H9 (cell line): ENCODE measurements around the gene CDCP1. TPM values are rescaled to one million over a fixed set of nuclear protein-coding genes. Genes with fewer than 3 reads are reported as not detected.

Source experiments
- DNase-seq: peaks from one replicate; pipeline ENCODE4 v3.0.0-alpha.2; 2017
- H2AFZ ChIP-seq: one replicate; pipeline ENCODE4 v1.6.1; 2013; ENCODE audit warnings: mild to moderate bottlenecking, low read length, control low read depth, moderate library complexity
- H2AK5ac ChIP-seq: 2 replicates; pipeline ENCODE4 v1.6.1; 2013; ENCODE audit warnings: low read length, control low read depth, mixed read lengths; ENCODE audit not compliant: insufficient read length
- H2BK120ac ChIP-seq: one replicate; pipeline ENCODE4 v1.6.1; 2013; ENCODE audit warnings: low read depth, mild to moderate bottlenecking, low read length, control low read depth, inconsistent platforms; ENCODE audit not compliant: poor library complexity, severe bottlenecking
- H2BK12ac ChIP-seq: 2 replicates; pipeline ENCODE4 v1.6.1; 2013; ENCODE audit warnings: low read length, control low read depth, mixed read lengths, low read depth; ENCODE audit not compliant: insufficient read length
- H2BK15ac ChIP-seq: 2 replicates; pipeline ENCODE4 v1.6.1; 2013; ENCODE audit warnings: low read depth, low read length, control low read depth
- H2BK20ac ChIP-seq: one replicate; pipeline ENCODE4 v1.6.1; 2013; ENCODE audit warnings: low read depth, mild to moderate bottlenecking, low read length, control low read depth, inconsistent platforms; ENCODE audit not compliant: poor library complexity, severe bottlenecking
- H2BK5ac ChIP-seq: 2 replicates; pipeline ENCODE4 v1.6.1; 2013; ENCODE audit warnings: low read length, control low read depth, mixed read lengths; ENCODE audit not compliant: insufficient read length
- H3K14ac ChIP-seq: 2 replicates; pipeline ENCODE4 v1.6.1; 2013; ENCODE audit warnings: low read length, control low read depth; ENCODE audit not compliant: insufficient read depth
- H3K18ac ChIP-seq: 2 replicates; pipeline ENCODE4 v1.6.1; 2013; ENCODE audit warnings: low read depth, mild to moderate bottlenecking, mixed read lengths, low read length, control low read depth; ENCODE audit not compliant: insufficient read length
- H3K23ac ChIP-seq: 2 replicates; pipeline ENCODE4 v1.6.1; 2013; ENCODE audit warnings: low read length, control low read depth, mixed read lengths, low read depth; ENCODE audit not compliant: insufficient read length
- H3K23me2 ChIP-seq: 2 replicates; pipeline ENCODE4 v1.6.1; 2013; ENCODE audit warnings: low read depth, mild to moderate bottlenecking, mixed read lengths, low read length, control low read depth; ENCODE audit not compliant: insufficient read length, poor library complexity, severe bottlenecking
- H3K27ac ChIP-seq: 2 replicates; pipeline ENCODE4 v1.5.1; 2013; ENCODE audit warnings: low read length, control low read depth, mixed read lengths, low read depth; ENCODE audit not compliant: insufficient read length
- H3K27me3 ChIP-seq: 2 replicates; pipeline ENCODE4 v1.6.1; 2013; ENCODE audit warnings: low read length, control low read depth, inconsistent platforms; ENCODE audit not compliant: insufficient read depth
- H3K4ac ChIP-seq: 2 replicates; pipeline ENCODE4 v1.6.1; 2013; ENCODE audit warnings: low read depth, mild to moderate bottlenecking, control low read depth, inconsistent platforms, low read length, moderate library complexity
- H3K4me1 ChIP-seq: 2 replicates; pipeline ENCODE4 v1.6.1; 2013; ENCODE audit warnings: low read length, control low read depth, inconsistent platforms; ENCODE audit not compliant: insufficient read depth
- H3K4me2 ChIP-seq: 2 replicates; pipeline ENCODE4 v1.6.1; 2013; ENCODE audit warnings: low read length, control low read depth, mixed read lengths; ENCODE audit not compliant: insufficient read length, insufficient read depth
- H3K56ac ChIP-seq: 2 replicates; pipeline ENCODE4 v1.6.1; 2013; ENCODE audit warnings: low read depth, mild to moderate bottlenecking, mixed read lengths, low read length, control low read depth; ENCODE audit not compliant: insufficient read length
- H3K79me1 ChIP-seq: 2 replicates; pipeline ENCODE4 v1.6.1; 2013; ENCODE audit warnings: low read depth, mild to moderate bottlenecking, moderate library complexity, low read length, control low read depth, inconsistent platforms; ENCODE audit not compliant: insufficient read depth, poor library complexity, severe bottlenecking
- H3K79me2 ChIP-seq: 2 replicates; pipeline ENCODE4 v1.6.1; 2013; ENCODE audit warnings: low read length, control low read depth, inconsistent platforms; ENCODE audit not compliant: insufficient read depth
- H3K9ac ChIP-seq: 2 replicates; pipeline ENCODE4 v1.6.1; 2013; ENCODE audit warnings: low read length, control low read depth, mixed read lengths; ENCODE audit not compliant: insufficient read length; ENCODE audit errors: extremely low read depth
- H3K9me3 ChIP-seq: one replicate; pipeline ENCODE4 v1.6.1; 2013; ENCODE audit warnings: low read depth, low read length, inconsistent platforms; ENCODE audit not compliant: control insufficient read depth
- H3T11ph ChIP-seq: one replicate; pipeline ENCODE4 v1.6.1; 2013; ENCODE audit warnings: mild to moderate bottlenecking, low read length, control low read depth, inconsistent platforms
- H4K20me1 ChIP-seq: one replicate; pipeline ENCODE4 v1.6.1; 2013; ENCODE audit not compliant: control insufficient read depth, insufficient read length, insufficient read depth
- H4K5ac ChIP-seq: 2 replicates; pipeline ENCODE4 v1.6.1; 2013; ENCODE audit warnings: low read depth, mild to moderate bottlenecking, mixed read lengths, low read length, control low read depth; ENCODE audit not compliant: insufficient read length
- H4K8ac ChIP-seq: replicated peaks from 2 replicates; pipeline ENCODE4 v1.6.1; 2013; ENCODE audit warnings: low read length, control low read depth, mixed read lengths, low read depth; ENCODE audit not compliant: insufficient read length
- H4K91ac ChIP-seq: 2 replicates; pipeline ENCODE4 v1.6.1; 2013; ENCODE audit warnings: low read depth, mild to moderate bottlenecking, moderate library complexity, mixed read lengths, low read length, control low read depth; ENCODE audit not compliant: insufficient read length
- H3K27ac Mint-ChIP-seq, 3 experiments: 2 replicates in 2 of 3; 3 replicates in 1 of 3; pipeline ENCODE4 v1.8.0; 2020 to 2021; ENCODE audit warnings: mixed read lengths in 3 of 3, mild to moderate bottlenecking in 1 of 3, moderate library complexity in 1 of 3
- H3K27me3 Mint-ChIP-seq: 2 replicates; pipeline ENCODE4 v1.8.0; 2021; ENCODE audit warnings: low read depth, mild to moderate bottlenecking, moderate library complexity, mixed read lengths
- H3K36me3 Mint-ChIP-seq, 3 experiments: 2 replicates in 2 of 3; 3 replicates in 1 of 3; pipeline ENCODE4 v1.8.0; 2020 to 2021; ENCODE audit warnings: low read depth in 3 of 3, mixed read lengths in 3 of 3; ENCODE audit not compliant: insufficient read depth in 1 of 3
- H3K4me1 Mint-ChIP-seq, 2 experiments: 2 replicates each; pipeline ENCODE4 v1.8.0; 2020; ENCODE audit warnings: mixed read lengths in 2 of 2
- H3K4me3 Mint-ChIP-seq, 2 experiments: 2 replicates in 1 of 2; 3 replicates in 1 of 2; pipeline ENCODE4 v1.8.0; 2020 to 2021; ENCODE audit warnings: mild to moderate bottlenecking in 2 of 2, mixed read lengths in 2 of 2, moderate library complexity in 1 of 2
- H3K9me3 Mint-ChIP-seq, 2 experiments: 2 replicates in 1 of 2; 3 replicates in 1 of 2; pipeline ENCODE4 v1.8.0; 2020; ENCODE audit warnings: mild to moderate bottlenecking in 2 of 2, mixed read lengths in 2 of 2, moderate library complexity in 1 of 2
- WGBS: extraction: QIAGEN DNeasy Blood & Tissue Kit; methylation state at CpG from one replicate; pipeline ENCODE4 v1.1.7; 2013; ENCODE audit warnings: missing lambda C conversion rate, low lambda C conversion rate, mixed read lengths; ENCODE audit not compliant: insufficient read length; ENCODE audit errors: extremely low coverage; 5-methylcytosine and 5-hydroxymethylcytosine counted together
- total RNA-seq: library from RNA; stranded (reverse); gene quantifications from 2 replicates; pipeline ENCODE4 v1.2.1, GENCODE V29; 2021
- TF ChIP-seq, protein P1 (sequence below): fragments of 200-600 bp; sonication (generic); conservative IDR thresholded peaks from 3 replicates; pipeline ENCODE4 v1.8.0; 2021; ENCODE audit warnings: antibody characterized with exemption, mild to moderate bottlenecking

Gene CDCP1
- total RNA-seq, 1 experiment from 2014 or later: 12.9 TPM

DNA sequence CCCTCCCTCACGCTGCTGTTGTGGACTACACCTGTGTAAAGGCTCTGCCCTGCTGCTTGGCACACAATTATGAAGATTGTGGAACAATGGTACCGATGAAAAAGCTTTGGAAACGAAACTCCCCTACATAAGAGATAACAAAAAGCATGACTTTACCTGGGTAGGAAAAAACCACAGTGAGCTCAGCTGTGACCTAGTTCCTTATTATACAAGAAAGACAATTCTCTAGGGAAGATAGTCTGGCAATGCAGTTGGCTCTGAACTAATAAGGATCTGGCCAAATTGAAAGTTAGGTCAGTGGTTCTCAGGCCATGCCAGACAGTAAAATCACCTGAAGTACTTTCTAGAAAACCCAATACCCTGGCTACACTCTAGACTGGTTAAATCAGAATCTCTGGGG lies 104.0 kb downstream of the CDCP1 start:
- H3K4ac ChIP-seq: no peak overlapping the region
- H3K4me2 ChIP-seq: no peak overlapping the region
- H3T11ph ChIP-seq: no peak overlapping the region
- H4K5ac ChIP-seq: no peak overlapping the region
- H3K27me3 ChIP-seq: peaks cover under 1% of the 10 kb centered on the region; the same call in 1 of the 2 replicates
- H2BK5ac ChIP-seq: no peak overlapping the region
- H3K27ac ChIP-seq: no peak overlapping the region
- no peak overlapping the region for H4K91ac ChIP-seq
- no peaks in the 10 kb centered on the region for H3K9me3 Mint-ChIP-seq
- no peak overlapping the region for H3K27ac Mint-ChIP-seq
- no peak overlapping the region for H3K23ac ChIP-seq
- no peaks in the 10 kb centered on the region for H3K23me2 ChIP-seq
- H2BK20ac ChIP-seq: no peak overlapping the region
- no peaks in the 10 kb centered on the region for H3K79me2 ChIP-seq
- H3K79me1 ChIP-seq: no peaks in the 10 kb centered on the region
- H3K9ac ChIP-seq: no peak overlapping the region
- H3K4me3 Mint-ChIP-seq: no peak overlapping the region
- no peak overlapping the region for H3K18ac ChIP-seq
- H2AFZ ChIP-seq: no peak overlapping the region
- TF ChIP-seq, protein P1, sequence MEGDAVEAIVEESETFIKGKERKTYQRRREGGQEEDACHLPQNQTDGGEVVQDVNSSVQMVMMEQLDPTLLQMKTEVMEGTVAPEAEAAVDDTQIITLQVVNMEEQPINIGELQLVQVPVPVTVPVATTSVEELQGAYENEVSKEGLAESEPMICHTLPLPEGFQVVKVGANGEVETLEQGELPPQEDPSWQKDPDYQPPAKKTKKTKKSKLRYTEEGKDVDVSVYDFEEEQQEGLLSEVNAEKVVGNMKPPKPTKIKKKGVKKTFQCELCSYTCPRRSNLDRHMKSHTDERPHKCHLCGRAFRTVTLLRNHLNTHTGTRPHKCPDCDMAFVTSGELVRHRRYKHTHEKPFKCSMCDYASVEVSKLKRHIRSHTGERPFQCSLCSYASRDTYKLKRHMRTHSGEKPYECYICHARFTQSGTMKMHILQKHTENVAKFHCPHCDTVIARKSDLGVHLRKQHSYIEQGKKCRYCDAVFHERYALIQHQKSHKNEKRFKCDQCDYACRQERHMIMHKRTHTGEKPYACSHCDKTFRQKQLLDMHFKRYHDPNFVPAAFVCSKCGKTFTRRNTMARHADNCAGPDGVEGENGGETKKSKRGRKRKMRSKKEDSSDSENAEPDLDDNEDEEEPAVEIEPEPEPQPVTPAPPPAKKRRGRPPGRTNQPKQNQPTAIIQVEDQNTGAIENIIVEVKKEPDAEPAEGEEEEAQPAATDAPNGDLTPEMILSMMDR: no peak
- H3K14ac ChIP-seq: no peak overlapping the region
- H2BK12ac ChIP-seq: no peak overlapping the region
- no peak overlapping the region for H3K56ac ChIP-seq
- H2AK5ac ChIP-seq: no peak overlapping the region
- no peak overlapping the region for H2BK120ac ChIP-seq
- peaks cover 32% of the 10 kb centered on the region for H3K27me3 Mint-ChIP-seq
- no peaks in the 10 kb centered on the region for H3K36me3 Mint-ChIP-seq
- DNase-seq: no peak
- H3K4me1 Mint-ChIP-seq: peaks cover 14 to 16% of the 10 kb centered on the region in 2 experiments
- no peaks in the 10 kb centered on the region for H3K9me3 ChIP-seq
- no peak overlapping the region for H2BK15ac ChIP-seq
- no peaks in the 10 kb centered on the region for H4K20me1 ChIP-seq
- WGBS: no CpG with 5 or more reads among the region's 3 CpGs
- H4K8ac ChIP-seq: no peak overlapping the region
- H3K4me1 ChIP-seq: no peaks in the 10 kb centered on the region
